ENCODE data around the gene FOLR1.

- TF ChIP-seq TARDBP (IDR thresholded peaks at IDR 0.05) = no peak
- TF ChIP-seq SP1 (IDR thresholded peaks at IDR 0.05) = no peak
- no peak for TF ChIP-seq FOXK2 (IDR thresholded peaks at IDR 0.05)
- no peak for TF ChIP-seq SUZ12 (IDR thresholded peaks at IDR 0.05)
- no peak for TF ChIP-seq ELF4 (IDR thresholded peaks at IDR 0.05)
- TF ChIP-seq BHLHE40 (IDR thresholded peaks at IDR 0.05; ENCODE audit: borderline replicate concordance) = no peak
- no peak for TF ChIP-seq ZNF384 (IDR thresholded peaks at IDR 0.05)
- no peak for TF ChIP-seq L3MBTL2 (conservative IDR thresholded peaks at IDR 0.05)
- no peak for TF ChIP-seq LEF1 (IDR thresholded peaks at IDR 0.05; ENCODE audit: borderline replicate concordance)
- TF ChIP-seq ARNT (IDR thresholded peaks at IDR 0.05) = no peak
- no peak; the same call in 1 of the 2 replicates for TF ChIP-seq FOXM1 (IDR thresholded peaks at IDR 0.05; ENCODE audit: borderline replicate concordance)
Observed at GRCh38 chr11:72222907-72223614, 31.1 kb downstream of the FOLR1 start.
